WTC11 (cell line): ENCODE results near the gene THSD4. TPM values are rescaled to one million over a fixed set of nuclear protein-coding genes. Genes with fewer than 3 reads are reported as not detected.

Source experiments
- ATAC-seq: fragments of 200-7000 bp; cut with Tn5 transposase; 2 replicates; pipeline ENCODE4 v1.10.0; 2021; ENCODE audit warnings: mild to moderate bottlenecking, moderate library complexity
- CTCF ChIA-PET: fragments of 300-600 bp; sonication (Branson Sonifier 250); formaldehyde crosslinking; loops from one replicate; lab custom pipeline; 2021; ENCODE audit warnings: antibody characterized with exemption; lab: Charles Lee
- POLR2A ChIA-PET: fragments of 350-600 bp; sonication (Branson Sonifier 250); formaldehyde crosslinking; loops from one replicate; lab custom pipeline; 2021; ENCODE audit warnings: antibody characterized with exemption; lab: Charles Lee
- DNase-seq: peaks from one replicate; pipeline ENCODE4 v3.0.0; 2021; ENCODE audit warnings: low spot score
- H3K27ac Mint-ChIP-seq: 2 replicates; pipeline ENCODE4 v1.8.0; 2021; ENCODE audit warnings: mixed read lengths
- H3K27me3 Mint-ChIP-seq: 2 replicates; pipeline ENCODE4 v1.8.0; 2021; ENCODE audit warnings: low read depth, mild to moderate bottlenecking, moderate library complexity, mixed read lengths
- H3K36me3 Mint-ChIP-seq: 2 replicates; pipeline ENCODE4 v1.8.0; 2021; ENCODE audit warnings: mixed read lengths
- H3K4me1 Mint-ChIP-seq: 2 replicates; pipeline ENCODE4 v1.8.0; 2022; ENCODE audit warnings: mixed read lengths
- H3K4me3 Mint-ChIP-seq: 2 replicates; pipeline ENCODE4 v1.8.0; 2021; ENCODE audit warnings: mild to moderate bottlenecking, moderate library complexity, mixed read lengths
- H3K9me3 Mint-ChIP-seq: 2 replicates; pipeline ENCODE4 v1.8.0; 2021; ENCODE audit warnings: mixed read lengths
- ATF1 ChIP-seq: sonication (generic); formaldehyde crosslinking; IDR thresholded peaks from 2 replicates; pipeline ENCODE4 v1.8.1; 2023; ENCODE audit warnings: mild to moderate bottlenecking, moderate library complexity, missing genetic modification reagents
- CREM ChIP-seq: sonication (generic); formaldehyde crosslinking; IDR thresholded peaks from 2 replicates; pipeline ENCODE4 v1.8.1; 2022; ENCODE audit warnings: mild to moderate bottlenecking, missing genetic modification reagents, moderate library complexity
- ESRRA ChIP-seq: sonication (generic); formaldehyde crosslinking; IDR thresholded peaks from 2 replicates; pipeline ENCODE4 v1.8.1; 2022; ENCODE audit warnings: mild to moderate bottlenecking, missing genetic modification reagents, borderline replicate concordance
- GRHL2 ChIP-seq: fragments of 250-450 bp; sonication (Bioruptor Pico); IDR thresholded peaks from 2 replicates; pipeline ENCODE4 v1.8.0; 2022; ENCODE audit warnings: mild to moderate bottlenecking, moderate library complexity; ENCODE audit not compliant: insufficient replicate concordance, severe bottlenecking
- NR2C2 ChIP-seq: sonication (generic); formaldehyde crosslinking; IDR thresholded peaks from 2 replicates; pipeline ENCODE4 v1.8.0; 2022; ENCODE audit warnings: mild to moderate bottlenecking, missing genetic modification reagents
- SMAD4 ChIP-seq: sonication (generic); formaldehyde crosslinking; IDR thresholded peaks from 2 replicates; pipeline ENCODE4 v1.8.0; 2022; ENCODE audit warnings: mild to moderate bottlenecking, missing genetic modification reagents
- SOX15 ChIP-seq: fragments of 250-450 bp; sonication (Bioruptor Pico); IDR thresholded peaks from 2 replicates; pipeline ENCODE4 v1.9.0; 2021; ENCODE audit warnings: mild to moderate bottlenecking
- TEAD1 ChIP-seq: sonication (generic); formaldehyde crosslinking; IDR thresholded peaks from 2 replicates; pipeline ENCODE4 v1.8.0; 2022; ENCODE audit warnings: mild to moderate bottlenecking, missing genetic modification reagents
- TP53 ChIP-seq: sonication (generic); formaldehyde crosslinking; IDR thresholded peaks from 2 replicates; pipeline ENCODE4 v1.8.1; 2023; ENCODE audit warnings: mild to moderate bottlenecking, missing genetic modification reagents
- ZBTB21 ChIP-seq: sonication (generic); formaldehyde crosslinking; IDR thresholded peaks from 2 replicates; pipeline ENCODE4 v1.8.1; 2023; ENCODE audit warnings: mild to moderate bottlenecking, missing genetic modification reagents, borderline replicate concordance
- ZNF232 ChIP-seq: sonication (generic); formaldehyde crosslinking; IDR thresholded peaks from 2 replicates; pipeline ENCODE4 v1.8.0; 2022; ENCODE audit warnings: mild to moderate bottlenecking, missing genetic modification reagents
- ZNF263 ChIP-seq: sonication (generic); formaldehyde crosslinking; IDR thresholded peaks from 2 replicates; pipeline ENCODE4 v1.8.1; 2022; ENCODE audit warnings: low read depth, mild to moderate bottlenecking, moderate library complexity, missing genetic modification reagents
- ZNF396 ChIP-seq: fragments of 250-450 bp; sonication (Bioruptor Pico); IDR thresholded peaks from 2 replicates; pipeline ENCODE4 v1.8.0; 2021; ENCODE audit warnings: mild to moderate bottlenecking, moderate library complexity, borderline replicate concordance
- ZNF416 ChIP-seq: fragments of 250-450 bp; sonication (Bioruptor Pico); IDR thresholded peaks from 2 replicates; pipeline ENCODE4 v1.9.0; 2021; ENCODE audit warnings: mild to moderate bottlenecking, inconsistent platforms
- ZNF671 ChIP-seq: fragments of 250-450 bp; sonication (Bioruptor Pico); IDR thresholded peaks from 2 replicates; pipeline ENCODE4 v1.8.0; 2021; ENCODE audit warnings: mild to moderate bottlenecking
- total RNA-seq: library from RNA; stranded (reverse); gene quantifications from 3 replicates; pipeline ENCODE4 v1.2.3, GENCODE V29; 2021
- TF ChIP-seq, protein P1 (sequence below): sonication (generic); formaldehyde crosslinking; IDR thresholded peaks from 2 replicates; pipeline ENCODE4 v1.8.1; 2022; ENCODE audit warnings: mild to moderate bottlenecking, missing genetic modification reagents, moderate library complexity, borderline replicate concordance
- TF ChIP-seq, protein P2 (sequence below): sonication (generic); formaldehyde crosslinking; IDR thresholded peaks from 2 replicates; pipeline ENCODE4 v1.8.1; 2022; ENCODE audit warnings: missing genetic modification reagents, borderline replicate concordance
- TF ChIP-seq, protein P3 (sequence below): sonication (generic); formaldehyde crosslinking; IDR thresholded peaks from 2 replicates; pipeline ENCODE4 v1.8.1; 2023; ENCODE audit warnings: mild to moderate bottlenecking, missing genetic modification reagents, moderate library complexity
- TF ChIP-seq, protein P4 (sequence below): sonication (generic); formaldehyde crosslinking; conservative IDR thresholded peaks from 2 replicates; pipeline ENCODE4 v1.8.1; 2022; ENCODE audit warnings: mild to moderate bottlenecking, missing genetic modification reagents
- TF ChIP-seq, protein P5 (sequence below): sonication (generic); formaldehyde crosslinking; IDR thresholded peaks from 2 replicates; pipeline ENCODE4 v1.8.0; 2022; ENCODE audit warnings: mild to moderate bottlenecking, missing genetic modification reagents

THSD4 gene
- total RNA-seq, 1 experiment from 2014 or later = 7.8 TPM

DNA sequence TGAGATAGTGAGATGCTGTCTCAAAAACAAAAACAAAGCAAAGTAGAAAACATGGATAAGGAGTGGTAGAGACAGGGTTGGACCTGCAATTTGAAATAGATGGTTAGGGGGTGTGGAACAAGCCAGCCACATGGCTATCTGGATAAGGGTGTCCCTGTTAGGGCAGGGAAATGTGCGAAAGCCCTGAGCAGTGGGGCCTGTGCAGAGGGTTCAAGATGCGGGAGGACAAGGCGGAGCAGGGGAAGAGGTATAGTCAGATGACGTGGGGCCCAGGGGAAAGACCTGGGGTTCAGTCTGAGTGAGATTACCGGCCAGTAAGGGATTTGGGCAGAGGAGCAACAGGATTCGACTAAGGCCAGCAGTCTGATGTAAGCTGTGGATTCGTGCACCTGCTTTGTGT, 676.7 kb downstream of the THSD4 start:
- POLR2A ChIA-PET = no interaction called here
- DNase-seq = no peak
- CTCF ChIA-PET = interaction anchor here (0.6 to 1.4 kb wide), 2 partner anchors 8 to 10 kb away, joined by 3 to 4 read pairs; no protein-coding TSS in a partner anchor
- H3K27ac Mint-ChIP-seq = no peak overlapping the region
- H3K36me3 Mint-ChIP-seq = no peaks in the 10 kb centered on the region; the same call in 1 of the 2 replicates
- TF ChIP-seq, protein P1, sequence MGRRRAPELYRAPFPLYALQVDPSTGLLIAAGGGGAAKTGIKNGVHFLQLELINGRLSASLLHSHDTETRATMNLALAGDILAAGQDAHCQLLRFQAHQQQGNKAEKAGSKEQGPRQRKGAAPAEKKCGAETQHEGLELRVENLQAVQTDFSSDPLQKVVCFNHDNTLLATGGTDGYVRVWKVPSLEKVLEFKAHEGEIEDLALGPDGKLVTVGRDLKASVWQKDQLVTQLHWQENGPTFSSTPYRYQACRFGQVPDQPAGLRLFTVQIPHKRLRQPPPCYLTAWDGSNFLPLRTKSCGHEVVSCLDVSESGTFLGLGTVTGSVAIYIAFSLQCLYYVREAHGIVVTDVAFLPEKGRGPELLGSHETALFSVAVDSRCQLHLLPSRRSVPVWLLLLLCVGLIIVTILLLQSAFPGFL (CRISPR knock-in tag) = no peak
- TF ChIP-seq, protein P2, sequence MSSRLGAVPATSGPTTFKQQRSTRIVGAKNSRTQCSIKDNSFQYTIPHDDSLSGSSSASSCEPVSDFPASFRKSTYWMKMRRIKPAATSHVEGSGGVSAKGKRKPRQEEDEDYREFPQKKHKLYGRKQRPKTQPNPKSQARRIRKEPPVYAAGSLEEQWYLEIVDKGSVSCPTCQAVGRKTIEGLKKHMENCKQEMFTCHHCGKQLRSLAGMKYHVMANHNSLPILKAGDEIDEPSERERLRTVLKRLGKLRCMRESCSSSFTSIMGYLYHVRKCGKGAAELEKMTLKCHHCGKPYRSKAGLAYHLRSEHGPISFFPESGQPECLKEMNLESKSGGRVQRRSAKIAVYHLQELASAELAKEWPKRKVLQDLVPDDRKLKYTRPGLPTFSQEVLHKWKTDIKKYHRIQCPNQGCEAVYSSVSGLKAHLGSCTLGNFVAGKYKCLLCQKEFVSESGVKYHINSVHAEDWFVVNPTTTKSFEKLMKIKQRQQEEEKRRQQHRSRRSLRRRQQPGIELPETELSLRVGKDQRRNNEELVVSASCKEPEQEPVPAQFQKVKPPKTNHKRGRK (CRISPR knock-in tag) = no peak
- TF ChIP-seq ATF1 (CRISPR knock-in tag) (no peak), ZNF416 (CRISPR knock-in tag) (no peak), ZNF671 (CRISPR knock-in tag) (no peak), SOX15 (CRISPR knock-in tag) (no peak), ESRRA (no peak)
- H3K27me3 Mint-ChIP-seq = no peaks in the 10 kb centered on the region; the same call in 1 of the 2 replicates
- no peaks in the 10 kb centered on the region for H3K4me1 Mint-ChIP-seq
- no peaks in the 10 kb centered on the region for H3K9me3 Mint-ChIP-seq
- no peak overlapping the region for H3K4me3 Mint-ChIP-seq
- ATAC-seq = no peak

DNA sequence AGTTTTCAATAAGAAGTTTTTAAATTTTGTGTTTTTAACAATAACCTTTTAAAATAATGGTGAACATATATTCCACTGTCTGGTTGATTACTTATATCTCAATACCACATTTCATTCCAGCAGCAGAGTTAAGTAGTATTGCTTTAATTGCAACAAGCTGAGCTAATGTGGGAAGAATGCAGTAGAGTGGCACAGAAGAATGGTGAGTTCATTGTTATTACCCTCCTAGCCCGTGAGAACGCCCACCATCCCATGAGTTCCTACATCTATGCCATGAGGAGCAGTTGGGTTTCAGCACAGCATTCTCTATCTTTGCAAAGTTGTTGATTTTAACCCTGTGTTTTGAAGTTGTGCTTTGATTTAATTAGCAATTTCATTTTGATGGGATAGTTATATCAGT, 677.2 kb downstream of the THSD4 start:
- Mint-ChIP-seq H3K27me3 (no peaks in the 10 kb centered on the region; the same call in 1 of the 2 replicates), H3K36me3 (no peaks in the 10 kb centered on the region; the same call in 1 of the 2 replicates), H3K4me1 (no peaks in the 10 kb centered on the region), H3K9me3 (no peaks in the 10 kb centered on the region), H3K27ac (no peak overlapping the region), H3K4me3 (no peak overlapping the region)
- CTCF ChIA-PET = interaction anchor here (1.4 kb wide), 1 partner anchor 9 kb away, joined by 3 read pairs; no protein-coding TSS in a partner anchor
- DNase-seq = no peak
- no peak for TF ChIP-seq CREM (CRISPR knock-in tag)
- TF ChIP-seq ZNF263 (CRISPR knock-in tag) = no peak
- TF ChIP-seq, protein P3, sequence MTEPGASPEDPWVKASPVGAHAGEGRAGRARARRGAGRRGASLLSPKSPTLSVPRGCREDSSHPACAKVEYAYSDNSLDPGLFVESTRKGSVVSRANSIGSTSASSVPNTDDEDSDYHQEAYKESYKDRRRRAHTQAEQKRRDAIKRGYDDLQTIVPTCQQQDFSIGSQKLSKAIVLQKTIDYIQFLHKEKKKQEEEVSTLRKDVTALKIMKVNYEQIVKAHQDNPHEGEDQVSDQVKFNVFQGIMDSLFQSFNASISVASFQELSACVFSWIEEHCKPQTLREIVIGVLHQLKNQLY = no peak
- TF ChIP-seq SMAD4 (CRISPR knock-in tag) = no peak
- no peak for TF ChIP-seq GRHL2 (CRISPR knock-in tag)
- TF ChIP-seq TEAD1 (CRISPR knock-in tag) = no peak
- TF ChIP-seq, protein P4, sequence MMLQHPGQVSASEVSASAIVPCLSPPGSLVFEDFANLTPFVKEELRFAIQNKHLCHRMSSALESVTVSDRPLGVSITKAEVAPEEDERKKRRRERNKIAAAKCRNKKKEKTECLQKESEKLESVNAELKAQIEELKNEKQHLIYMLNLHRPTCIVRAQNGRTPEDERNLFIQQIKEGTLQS (CRISPR knock-in tag) = no peak
- TF ChIP-seq ZBTB21 (CRISPR knock-in tag) = no peak
- TF ChIP-seq, protein P5, sequence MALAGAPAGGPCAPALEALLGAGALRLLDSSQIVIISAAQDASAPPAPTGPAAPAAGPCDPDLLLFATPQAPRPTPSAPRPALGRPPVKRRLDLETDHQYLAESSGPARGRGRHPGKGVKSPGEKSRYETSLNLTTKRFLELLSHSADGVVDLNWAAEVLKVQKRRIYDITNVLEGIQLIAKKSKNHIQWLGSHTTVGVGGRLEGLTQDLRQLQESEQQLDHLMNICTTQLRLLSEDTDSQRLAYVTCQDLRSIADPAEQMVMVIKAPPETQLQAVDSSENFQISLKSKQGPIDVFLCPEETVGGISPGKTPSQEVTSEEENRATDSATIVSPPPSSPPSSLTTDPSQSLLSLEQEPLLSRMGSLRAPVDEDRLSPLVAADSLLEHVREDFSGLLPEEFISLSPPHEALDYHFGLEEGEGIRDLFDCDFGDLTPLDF = no peak
- no peak for TF ChIP-seq NR2C2 (CRISPR knock-in tag)
- no peak for TF ChIP-seq ZNF232
- no peak for TF ChIP-seq TP53 (CRISPR knock-in tag)
- TF ChIP-seq ZNF396 (CRISPR knock-in tag) = no peak
- no peak for ATAC-seq
- POLR2A ChIA-PET = no interaction called here
